Putamen (tissue), 1 donor: Measurements from ENCODE around the gene TRMT44.
"Not testable (repeated sequence)": the region's sequence is repeated elsewhere in the genome, so short reads cannot be mapped to it uniquely, and the experiment has no call there.

ENCODE experiments used
- DNase-seq: peaks from one replicate; pipeline ENCODE4 v3.0.0-alpha.2; 2016; ENCODE audit warnings: low spot score

The TRMT44 gene

GRCh38 chr4:8406887-8407286 lies 33.7 kb upstream of the TRMT44 start:
- not testable (repeated sequence) for DNase-seq

- no peak for DNase-seq
These were observed 33.3 kb upstream of the TRMT44 start for GRCh38 chr4:8407316-8407715.

GRCh38 chr4:8407756-8408155 lies 32.8 kb upstream of the TRMT44 start:
- DNase-seq = no peak

GRCh38 chr4:8409264-8410065 lies 31.1 kb upstream of the TRMT44 start:
- no peak for DNase-seq

- peak; percentile 35 for DNase-seq
These were observed 30.4 kb upstream of the TRMT44 start for GRCh38 chr4:8410066-8410625.

GRCh38 chr4:8410641-8411271 lies 29.8 kb upstream of the TRMT44 start:
- DNase-seq = no peak

GRCh38 chr4:8411351-8412180 lies 29.0 kb upstream of the TRMT44 start:
- no peak for DNase-seq

GRCh38 chr4:8412288-8412687 lies 28.3 kb upstream of the TRMT44 start:
- no peak for DNase-seq

- DNase-seq = no peak
These were observed 26.2 kb upstream of the TRMT44 start for GRCh38 chr4:8414377-8414776.

- DNase-seq = no peak
These were observed 23.4 kb upstream of the TRMT44 start for GRCh38 chr4:8417071-8417614.

- DNase-seq = no peak
These were observed 21.1 kb upstream of the TRMT44 start for GRCh38 chr4:8419222-8420041.

GRCh38 chr4:8420151-8420550 lies 20.4 kb upstream of the TRMT44 start:
- DNase-seq = not testable (repeated sequence)

GRCh38 chr4:8422327-8422726 lies 18.2 kb upstream of the TRMT44 start:
- DNase-seq = no peak

- no peak for DNase-seq
These were observed 17.8 kb upstream of the TRMT44 start for GRCh38 chr4:8422786-8423185.

GRCh38 chr4:8427262-8427661 lies 13.3 kb upstream of the TRMT44 start:
- no peak for DNase-seq

- no peak for DNase-seq
These were observed 12.8 kb upstream of the TRMT44 start for GRCh38 chr4:8427761-8428287.

GRCh38 chr4:8428288-8429097 lies 12.1 kb upstream of the TRMT44 start:
- peak; percentile 85 for DNase-seq

- no peak for DNase-seq
These were observed 9.0 kb upstream of the TRMT44 start for GRCh38 chr4:8431553-8431952.

GRCh38 chr4:8433136-8433535 lies 7.4 kb upstream of the TRMT44 start:
- DNase-seq = no peak
